Mesenchymal stem cell (in vitro differentiated cells and primary cell): ENCODE measurements around the gene FANCI.

Experiments
- DNase-seq: peaks from one replicate; pipeline ENCODE4 v3.0.0-alpha.2; 2013
- H2AFZ ChIP-seq: one replicate; pipeline ENCODE4 v1.6.1; 2013; ENCODE audit warnings: low read depth, mild to moderate bottlenecking, control low read depth, inconsistent platforms, low read length, moderate library complexity
- H2AK5ac ChIP-seq: 2 replicates; pipeline ENCODE4 v1.6.1; 2013; ENCODE audit warnings: low read length, moderate library complexity, mild to moderate bottlenecking, inconsistent platforms; ENCODE audit not compliant: severe bottlenecking
- H2BK120ac ChIP-seq: one replicate; pipeline ENCODE4 v1.6.1; 2013; ENCODE audit warnings: low read depth, mild to moderate bottlenecking, inconsistent platforms, low read length, moderate library complexity
- H2BK12ac ChIP-seq, 2 experiments: one replicate each; pipeline ENCODE4 v1.6.1; 2013; ENCODE audit warnings: inconsistent platforms in 2 of 2, low read length in 2 of 2, mild to moderate bottlenecking in 2 of 2, moderate library complexity in 2 of 2, control low read depth in 1 of 2
- H2BK15ac ChIP-seq: one replicate; pipeline ENCODE4 v1.6.1; 2013; ENCODE audit warnings: mild to moderate bottlenecking, low read depth, inconsistent platforms; ENCODE audit not compliant: poor library complexity, severe bottlenecking
- H2BK5ac ChIP-seq: 2 replicates; pipeline ENCODE4 v1.6.1; 2013; ENCODE audit warnings: low read depth, mild to moderate bottlenecking, low read length, control low read depth, inconsistent platforms; ENCODE audit not compliant: poor library complexity, severe bottlenecking
- H3K14ac ChIP-seq, 2 experiments: one replicate each; pipeline ENCODE4 v1.6.1; 2013; ENCODE audit warnings: inconsistent platforms in 2 of 2, low read length in 2 of 2, control low read depth in 1 of 2, mild to moderate bottlenecking in 1 of 2, moderate library complexity in 1 of 2
- H3K18ac ChIP-seq, 2 experiments: one replicate each; pipeline ENCODE4 v1.6.1; 2013; ENCODE audit warnings: inconsistent platforms in 2 of 2, low read length in 2 of 2, control low read depth in 1 of 2, low read depth in 1 of 2, mild to moderate bottlenecking in 1 of 2
- H3K23ac ChIP-seq, 2 experiments: one replicate each; pipeline ENCODE4 v1.6.1; 2013; ENCODE audit warnings: inconsistent platforms in 2 of 2, low read length in 2 of 2, mild to moderate bottlenecking in 2 of 2, moderate library complexity in 2 of 2, control low read depth in 1 of 2
- H3K27ac ChIP-seq: 2 replicates; pipeline ENCODE4 v1.5.1; 2013; ENCODE audit warnings: mild to moderate bottlenecking, moderate library complexity, low read length, control low read depth, inconsistent platforms; ENCODE audit not compliant: poor library complexity, severe bottlenecking
- H3K27me3 ChIP-seq, 2 experiments: 2 replicates each; pipeline versions ENCODE4 v1.6.1 to v1.7.0; 2013; ENCODE audit warnings: low read length in 2 of 2, mild to moderate bottlenecking in 2 of 2, moderate library complexity in 2 of 2, control low read depth in 1 of 2, inconsistent platforms in 1 of 2; ENCODE audit not compliant: control insufficient read depth in 1 of 2, insufficient read depth in 1 of 2
- H3K36me3 ChIP-seq, 2 experiments: 2 replicates each; pipeline versions ENCODE4 v1.6.1 to v1.7.0; 2013; ENCODE audit warnings: low read length in 2 of 2, control low read depth in 1 of 2, inconsistent platforms in 1 of 2, low read depth in 1 of 2, mild to moderate bottlenecking in 1 of 2; ENCODE audit not compliant: insufficient read depth in 2 of 2, control insufficient read depth in 1 of 2
- H3K4ac ChIP-seq, 2 experiments: one replicate each; pipeline ENCODE4 v1.6.1; 2013; ENCODE audit warnings: inconsistent platforms in 2 of 2, low read length in 2 of 2, mild to moderate bottlenecking in 2 of 2, moderate library complexity in 2 of 2, control low read depth in 1 of 2, low read depth in 1 of 2
- H3K4me1 ChIP-seq: 2 replicates; pipeline ENCODE4 v1.6.1; 2013; ENCODE audit warnings: low read depth, low read length, control low read depth; ENCODE audit not compliant: control insufficient read depth, insufficient read depth
- H3K4me2 ChIP-seq: 2 replicates; pipeline ENCODE4 v1.6.1; 2013; ENCODE audit warnings: low read length, mild to moderate bottlenecking, inconsistent platforms; ENCODE audit not compliant: poor library complexity, severe bottlenecking
- H3K4me3 ChIP-seq, 2 experiments: 2 replicates each; pipeline versions ENCODE4 v1.5.1 to v1.7.0; 2013; ENCODE audit warnings: low read length in 2 of 2, mild to moderate bottlenecking in 2 of 2, control low read depth in 1 of 2, low read depth in 1 of 2; ENCODE audit not compliant: insufficient read depth in 1 of 2
- H3K79me1 ChIP-seq: replicated peaks from 2 replicates; pipeline ENCODE4 v1.6.1; 2013; ENCODE audit warnings: mild to moderate bottlenecking, control low read depth, low read length, inconsistent platforms; ENCODE audit not compliant: poor library complexity, severe bottlenecking
- H3K9ac ChIP-seq: 2 replicates; pipeline ENCODE4 v1.7.0; 2013; ENCODE audit warnings: mild to moderate bottlenecking, low read length, moderate library complexity
- H3K9me3 ChIP-seq: 2 replicates; pipeline ENCODE4 v1.7.0; 2013; ENCODE audit warnings: mild to moderate bottlenecking, low read length; ENCODE audit not compliant: control insufficient read depth
- H4K8ac ChIP-seq: one replicate; pipeline ENCODE4 v1.6.1; 2013; ENCODE audit warnings: inconsistent platforms, mild to moderate bottlenecking, low read length, moderate library complexity
- H4K91ac ChIP-seq: one replicate; pipeline ENCODE4 v1.6.1; 2013; ENCODE audit warnings: mild to moderate bottlenecking, low read length, inconsistent platforms
- WGBS: methylation state at CpG from one replicate; pipeline ENCODE4 v1.1.7; 2013; ENCODE audit warnings: mixed read lengths; 5-methylcytosine and 5-hydroxymethylcytosine counted together

FANCI gene

GRCh38 chr15:89353991-89354390, 110.2 kb downstream of the FANCI start:
- no peaks in the 10 kb centered on the region for H3K36me3 ChIP-seq
- H3K27me3 ChIP-seq: peaks cover 73 to 81% of the 10 kb centered on the region in 2 experiments
- no peak overlapping the region for H2AK5ac ChIP-seq
- H2BK15ac ChIP-seq: no peak overlapping the region
- no peak overlapping the region for H3K18ac ChIP-seq
- no peak overlapping the region for H3K27ac ChIP-seq
- no peaks in the 10 kb centered on the region for H3K79me1 ChIP-seq
- DNase-seq: no peak
- no peak overlapping the region for H4K8ac ChIP-seq
- no peaks in the 10 kb centered on the region for H3K9me3 ChIP-seq
- no peak overlapping the region for H3K4me3 ChIP-seq
- H3K23ac ChIP-seq: no peak overlapping the region
- no peak overlapping the region for H2BK120ac ChIP-seq
- no peak overlapping the region for H3K4me2 ChIP-seq
- H3K4me1 ChIP-seq: peaks cover under 1% of the 10 kb centered on the region
- no peak overlapping the region for H3K14ac ChIP-seq
- no peak overlapping the region for H2BK5ac ChIP-seq
- H3K4ac ChIP-seq: no peak overlapping the region
- H2AFZ ChIP-seq: no peak overlapping the region
- no peak overlapping the region for H3K9ac ChIP-seq
- no peak overlapping the region for H2BK12ac ChIP-seq
- 50% methylated on average over 1 of the region's 2 CpGs for WGBS
- H4K91ac ChIP-seq: no peak overlapping the region

GRCh38 chr15:89356634-89357298, 113.0 kb downstream of the FANCI start:
- Histone ChIP-seq H2BK5ac (no peak overlapping the region), H3K27ac (no peak overlapping the region), H3K4me2 (no peak overlapping the region), H2BK120ac (no peak overlapping the region), H3K9ac (no peak overlapping the region), H4K8ac (no peak overlapping the region), H3K18ac (no peak overlapping the region), H4K91ac (no peak overlapping the region), H3K4me1 (peaks cover 8% of the 10 kb centered on the region), H2AFZ (no peak overlapping the region), H3K9me3 (no peaks in the 10 kb centered on the region), H2BK12ac (no peak overlapping the region), H3K23ac (no peak overlapping the region), H3K4me3 (no peak overlapping the region), H3K79me1 (no peaks in the 10 kb centered on the region), H3K36me3 (no peaks in the 10 kb centered on the region), H2BK15ac (no peak overlapping the region), H3K27me3 (peaks cover 87 to 88% of the 10 kb centered on the region in 2 experiments), H3K14ac (no peak overlapping the region), H2AK5ac (no peak overlapping the region), H3K4ac (no peak overlapping the region)
- DNase-seq: no peak
- 31% methylated on average over 13 of the region's 13 CpGs for whole genome bisulfite sequencing

GRCh38 chr15:89358435-89358754, 114.6 kb downstream of the FANCI start:
- no peak overlapping the region for H2AFZ ChIP-seq
- H2BK5ac ChIP-seq: no peak overlapping the region
- H2AK5ac ChIP-seq: no peak overlapping the region
- DNase-seq: no peak
- H3K27me3 ChIP-seq: peaks cover 90 to 92% of the 10 kb centered on the region in 2 experiments
- H3K27ac ChIP-seq: no peak overlapping the region
- H3K14ac ChIP-seq: no peak overlapping the region
- H3K23ac ChIP-seq: no peak overlapping the region
- no peak overlapping the region for H3K4ac ChIP-seq
- H3K4me3 ChIP-seq: peak overlapping the region in 1 of 2 experiments; percentile 75
- H2BK15ac ChIP-seq: no peak overlapping the region
- H3K79me1 ChIP-seq: no peaks in the 10 kb centered on the region
- H3K18ac ChIP-seq: no peak overlapping the region
- H3K4me1 ChIP-seq: peaks cover 13% of the 10 kb centered on the region
- WGBS: 9% methylated on average over 16 of the region's 16 CpGs
- no peak overlapping the region for H2BK120ac ChIP-seq
- no peak overlapping the region for H4K91ac ChIP-seq
- no peaks in the 10 kb centered on the region for H3K9me3 ChIP-seq
- H2BK12ac ChIP-seq: no peak overlapping the region
- no peak overlapping the region for H3K9ac ChIP-seq
- H4K8ac ChIP-seq: peak overlapping the region; percentile 1
- H3K36me3 ChIP-seq: no peaks in the 10 kb centered on the region
- peak overlapping the region; percentile 66 for H3K4me2 ChIP-seq

- H2BK12ac ChIP-seq: no peak overlapping the region
- H4K91ac ChIP-seq: no peak overlapping the region
- H3K9ac ChIP-seq: no peak overlapping the region
- no peak overlapping the region for H3K14ac ChIP-seq
- no peak overlapping the region for H2BK5ac ChIP-seq
- no peaks in the 10 kb centered on the region for H3K36me3 ChIP-seq
- no peak overlapping the region for H3K23ac ChIP-seq
- DNase-seq: peak; percentile 73
- H2AK5ac ChIP-seq: no peak overlapping the region
- H2BK15ac ChIP-seq: no peak overlapping the region
- peak overlapping the region; percentile 22 to 75 for H3K4me3 ChIP-seq
- no peaks in the 10 kb centered on the region for H3K79me1 ChIP-seq
- H2AFZ ChIP-seq: no peak overlapping the region
- H2BK120ac ChIP-seq: no peak overlapping the region
- H3K4me2 ChIP-seq: peak overlapping the region; percentile 66
- no peak overlapping the region for H4K8ac ChIP-seq
- peaks cover 90 to 92% of the 10 kb centered on the region in 2 experiments for H3K27me3 ChIP-seq
- H3K9me3 ChIP-seq: no peaks in the 10 kb centered on the region
- 17% methylated on average over 43 of the region's 68 CpGs for WGBS
- H3K18ac ChIP-seq: no peak overlapping the region
- H3K4ac ChIP-seq: no peak overlapping the region
- H3K27ac ChIP-seq: no peak overlapping the region
- peaks cover 13% of the 10 kb centered on the region for H3K4me1 ChIP-seq
These were observed 115.1 kb downstream of the FANCI start for GRCh38 chr15:89358755-89359439.
